NCI-H2196 (cell line): ENCODE results near the gene SYT1.

ENCODE experiments used
- DNase-seq: peaks from one replicate; lab custom pipeline; 2025; ENCODE audit not compliant: unreplicated experiment; lab: John Stamatoyannopoulos, UW

The SYT1 gene

DNA sequence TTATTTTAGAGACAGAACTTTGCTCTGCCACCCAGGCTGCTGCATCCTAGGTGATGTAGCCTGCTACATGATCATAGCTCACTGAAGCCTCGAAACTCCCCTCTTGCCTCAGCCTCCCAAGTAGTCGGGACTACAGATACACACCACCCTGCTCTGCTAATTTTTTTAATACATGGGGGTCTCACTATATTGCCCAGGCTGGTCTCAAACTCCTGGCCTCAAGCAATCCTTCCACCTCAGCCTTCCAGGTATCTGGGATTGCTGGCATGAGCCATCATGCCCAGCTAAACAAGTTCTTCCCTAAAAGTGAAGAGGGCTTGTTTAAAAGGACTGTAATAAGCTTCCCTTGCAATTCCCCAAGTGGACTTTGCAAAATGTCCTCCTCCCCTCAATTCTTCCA lies 515.8 kb downstream of the SYT1 start:
- no peak for DNase-seq

DNA sequence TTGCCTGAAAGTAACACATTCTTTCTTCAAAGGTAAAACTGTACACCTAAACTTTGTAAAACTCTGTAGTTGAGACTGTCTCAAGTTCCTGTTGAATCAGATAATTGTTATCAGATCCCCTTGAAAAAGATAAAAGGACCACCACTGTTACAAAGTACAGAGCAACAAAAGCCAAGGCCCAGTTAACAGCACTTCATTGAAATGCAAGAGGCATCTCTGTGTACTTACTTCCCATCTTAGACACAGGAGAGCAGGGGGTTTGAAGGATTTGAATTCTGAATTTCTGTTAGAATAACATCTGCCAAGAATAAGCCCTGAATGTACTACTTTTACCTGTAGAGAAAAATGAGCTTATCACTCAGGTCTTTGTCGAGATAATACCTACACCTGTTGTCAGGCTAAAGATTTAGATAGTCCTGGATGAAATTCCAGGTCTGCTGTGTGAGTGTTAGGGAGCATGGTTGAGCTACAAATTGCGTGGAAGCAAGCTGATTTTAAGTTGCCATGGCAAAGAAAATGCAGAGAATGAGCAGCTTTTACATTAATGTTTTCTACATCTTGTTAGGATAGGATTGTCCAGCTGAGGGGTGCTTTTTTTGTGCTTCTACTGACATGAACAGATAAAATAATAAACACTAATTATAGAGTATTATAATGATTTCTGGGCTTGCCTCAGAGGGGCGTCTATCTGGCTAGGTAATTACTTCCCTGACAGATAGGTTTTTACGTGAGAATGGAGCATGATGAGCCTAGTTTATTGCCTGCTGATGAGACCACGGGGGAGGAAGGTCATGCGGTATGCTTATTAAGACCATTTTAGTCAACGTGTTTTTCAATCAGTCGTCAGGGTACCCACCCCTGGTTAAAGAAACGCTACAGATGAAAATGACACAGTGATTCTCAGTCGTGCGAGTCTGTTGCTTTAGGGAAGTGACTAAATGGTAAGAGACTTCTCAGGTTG lies 517.0 kb downstream of the SYT1 start:
- DNase-seq, result no peak

DNA sequence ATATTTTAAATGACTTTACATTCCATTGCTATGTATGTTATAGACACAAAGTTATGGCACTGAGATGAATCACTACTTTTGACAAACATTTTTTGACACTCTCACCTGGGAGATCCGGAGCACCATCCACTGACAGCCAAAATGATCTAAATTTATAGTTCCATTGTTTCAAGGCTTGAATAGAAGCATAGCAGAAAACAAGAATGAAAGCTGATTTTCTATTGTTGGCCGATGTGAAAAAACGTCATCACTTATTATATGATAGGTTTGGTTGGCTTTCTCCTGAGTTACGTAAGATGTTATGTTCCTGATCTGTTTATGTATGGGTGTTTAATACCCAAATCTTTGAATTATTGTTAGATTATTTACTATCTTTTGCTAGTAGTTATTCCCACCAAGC lies 520.0 kb downstream of the SYT1 start:
- no peak for DNase-seq

- DNase-seq, result no peak
Observed at GRCh38 chr12:79388011-79388410, 523.4 kb downstream of the SYT1 start.

- no peak for DNase-seq
Observed at GRCh38 chr12:79393842-79394241, 529.3 kb downstream of the SYT1 start.

DNA sequence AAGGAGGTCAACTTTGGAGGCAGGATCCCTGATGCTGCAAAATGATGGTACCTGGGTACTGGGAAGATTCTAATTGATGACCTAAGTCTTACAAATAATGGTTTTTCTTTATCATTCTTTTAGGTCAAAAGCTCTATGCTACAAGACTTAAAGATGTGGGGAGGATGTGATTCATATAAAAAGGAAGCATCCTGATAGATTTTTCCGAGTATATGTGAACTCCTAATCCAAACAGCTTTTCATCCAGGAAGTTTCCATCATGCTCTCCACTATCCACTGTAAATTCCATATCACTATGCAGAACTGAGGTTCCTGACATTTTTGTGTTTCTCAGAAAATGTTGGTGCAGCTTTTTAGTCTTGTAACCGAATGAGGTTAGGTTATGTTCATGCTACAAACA lies 533.0 kb downstream of the SYT1 start:
- DNase-seq, result no peak

GRCh38 chr12:79400481-79400880 lies 535.9 kb downstream of the SYT1 start:
- no peak for DNase-seq

- DNase-seq, result no peak
Observed at GRCh38 chr12:79402606-79403005, 538.0 kb downstream of the SYT1 start.

DNA sequence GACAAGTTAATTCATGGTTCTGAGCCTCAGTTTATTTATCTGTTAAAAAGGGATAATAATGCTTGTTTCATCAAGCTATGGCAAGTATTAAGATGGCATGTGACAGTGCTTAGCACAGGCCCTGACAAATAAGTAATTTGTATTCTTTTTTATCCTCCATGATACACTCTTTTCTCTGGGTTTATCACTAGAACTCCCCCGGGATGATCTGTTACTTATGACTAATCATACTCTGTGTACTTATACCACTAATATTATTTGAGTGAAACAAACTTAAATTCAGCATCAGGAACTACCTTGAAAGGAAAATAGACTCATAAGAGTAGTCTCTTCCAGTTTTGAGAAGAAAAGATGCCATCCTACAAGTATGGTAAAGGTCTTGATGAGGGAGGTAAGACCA lies 542.4 kb downstream of the SYT1 start:
- no peak for DNase-seq

- peak; percentile 12 for DNase-seq
Observed at GRCh38 chr12:79407671-79408622, 543.4 kb downstream of the SYT1 start.

DNA sequence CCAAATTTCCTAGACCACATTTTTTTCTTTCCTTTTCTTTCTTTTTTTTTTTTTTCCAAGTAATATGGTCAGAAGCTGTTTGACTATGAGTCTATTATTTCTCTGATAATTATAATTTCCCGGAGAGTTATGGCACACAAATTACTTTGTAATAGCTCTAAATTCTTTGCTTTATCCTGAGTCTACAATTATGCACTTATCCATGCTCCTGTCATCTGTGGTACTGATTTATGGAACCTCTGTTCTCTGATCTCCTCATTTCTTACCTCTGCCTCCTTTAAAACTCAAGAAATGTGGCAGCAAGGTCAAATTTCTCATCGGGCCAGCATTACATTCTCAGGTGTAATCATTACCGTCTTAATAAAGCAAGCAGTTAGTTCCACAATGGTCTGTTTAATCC lies 544.1 kb downstream of the SYT1 start:
- no peak for DNase-seq

- no peak for DNase-seq
Observed at GRCh38 chr12:79409562-79409961, 545.0 kb downstream of the SYT1 start.

DNA sequence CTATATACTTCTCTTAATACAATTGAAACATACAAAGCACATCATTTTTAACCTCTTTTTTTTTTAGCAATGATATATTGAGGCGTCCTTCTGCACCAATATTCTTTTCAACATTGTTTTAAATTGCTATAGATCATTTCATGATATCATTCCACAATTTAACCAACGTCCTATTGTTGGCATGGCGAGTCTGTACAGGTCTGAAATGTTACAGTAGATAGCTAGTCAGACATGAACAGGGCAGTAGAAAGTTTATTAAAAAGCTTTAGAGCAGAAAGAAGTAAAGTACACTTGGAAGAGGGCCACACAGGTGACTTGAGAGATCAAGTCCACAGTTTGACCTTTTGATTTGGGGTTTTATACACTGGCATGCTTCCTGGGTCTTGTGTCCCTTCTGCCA lies 547.2 kb downstream of the SYT1 start:
- DNase-seq, result no peak

DNA sequence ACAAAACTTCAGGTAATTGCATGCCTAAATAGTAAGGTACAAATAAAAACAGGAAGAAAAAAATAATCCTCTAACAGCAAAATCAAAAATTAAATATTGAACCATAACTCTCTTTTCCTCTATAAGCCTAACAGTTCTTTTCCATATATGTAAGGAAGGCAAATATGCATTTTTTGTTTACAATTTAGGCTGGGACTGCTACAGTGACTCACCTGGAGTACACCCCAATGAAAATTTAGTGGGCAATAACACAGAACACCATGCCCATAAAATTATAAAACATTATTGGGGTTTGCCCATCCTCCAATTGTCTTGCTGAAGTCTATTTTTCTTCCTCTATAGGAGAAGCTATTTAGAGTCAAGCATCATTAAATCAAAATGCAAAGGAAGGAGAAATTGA lies 549.2 kb downstream of the SYT1 start:
- DNase-seq, result no peak

- DNase-seq, result no peak
Observed at GRCh38 chr12:79414252-79414651, 549.7 kb downstream of the SYT1 start.

DNA sequence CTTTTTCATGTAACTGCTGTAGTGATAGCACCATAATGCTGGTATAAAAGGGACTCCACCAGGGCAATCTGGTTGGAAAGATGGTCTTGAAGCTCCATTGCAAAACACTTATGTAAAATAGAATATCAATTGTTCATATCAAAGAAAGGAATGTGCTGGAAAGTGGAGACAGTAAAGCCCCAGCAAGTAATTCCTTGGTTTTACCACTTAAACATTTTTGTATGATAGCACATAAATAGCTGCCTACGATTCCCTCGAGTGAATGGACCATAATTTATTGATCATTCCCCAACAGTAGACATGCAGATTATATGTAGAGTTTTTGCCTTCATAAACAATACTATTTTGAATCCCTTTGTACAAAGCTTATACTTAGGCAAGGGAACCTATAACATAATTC lies 550.7 kb downstream of the SYT1 start:
- DNase-seq, result no peak

- DNase-seq, result no peak
Observed at GRCh38 chr12:79415746-79416435, 551.3 kb downstream of the SYT1 start.

DNA sequence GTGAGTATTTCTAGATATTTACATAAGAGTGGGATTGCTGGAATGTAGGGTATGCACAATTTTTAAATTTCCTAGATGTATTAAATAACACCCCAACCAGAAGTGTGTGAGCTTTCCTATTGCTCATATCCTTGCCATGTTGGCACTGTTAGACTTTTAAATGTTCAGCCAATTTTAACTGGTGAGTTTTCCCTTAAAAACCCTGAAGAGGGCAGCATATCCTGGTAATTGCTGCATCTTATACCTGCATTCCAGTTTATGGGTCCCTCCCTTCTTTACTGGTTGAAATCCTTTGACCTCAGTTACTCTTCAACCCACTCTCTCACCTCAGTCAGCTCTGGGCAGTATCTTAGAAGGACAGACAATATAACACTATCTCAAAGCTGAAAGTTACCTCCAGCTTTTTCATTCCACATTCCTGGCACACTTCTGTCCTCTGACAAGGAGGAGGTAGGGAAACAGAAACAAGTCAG lies 555.6 kb downstream of the SYT1 start:
- DNase-seq, result peak; percentile 6

DNA sequence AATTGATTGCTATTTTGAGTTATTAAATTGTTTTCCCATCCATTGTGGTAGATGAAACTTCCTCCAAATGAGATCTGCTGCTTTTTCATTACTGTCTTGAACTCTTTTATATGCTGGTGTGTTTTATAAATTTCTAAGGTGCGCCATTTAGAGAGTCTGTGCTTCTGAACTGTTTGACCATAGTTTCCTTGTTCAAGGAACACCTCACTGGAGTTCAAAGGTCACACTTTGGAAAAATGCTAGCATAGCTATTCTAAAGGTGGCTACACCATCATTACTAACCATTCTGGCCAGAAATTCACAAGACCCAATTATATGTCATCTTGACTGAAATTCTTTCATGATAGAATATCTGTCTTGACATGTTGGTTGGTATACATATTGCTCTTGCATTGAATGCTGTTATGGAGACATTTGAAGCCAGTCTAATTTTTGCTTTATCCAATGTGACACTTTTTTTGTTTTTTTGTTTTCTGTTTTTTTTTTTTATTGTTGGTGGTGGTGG lies 556.7 kb downstream of the SYT1 start:
- DNase-seq, result no peak

DNA sequence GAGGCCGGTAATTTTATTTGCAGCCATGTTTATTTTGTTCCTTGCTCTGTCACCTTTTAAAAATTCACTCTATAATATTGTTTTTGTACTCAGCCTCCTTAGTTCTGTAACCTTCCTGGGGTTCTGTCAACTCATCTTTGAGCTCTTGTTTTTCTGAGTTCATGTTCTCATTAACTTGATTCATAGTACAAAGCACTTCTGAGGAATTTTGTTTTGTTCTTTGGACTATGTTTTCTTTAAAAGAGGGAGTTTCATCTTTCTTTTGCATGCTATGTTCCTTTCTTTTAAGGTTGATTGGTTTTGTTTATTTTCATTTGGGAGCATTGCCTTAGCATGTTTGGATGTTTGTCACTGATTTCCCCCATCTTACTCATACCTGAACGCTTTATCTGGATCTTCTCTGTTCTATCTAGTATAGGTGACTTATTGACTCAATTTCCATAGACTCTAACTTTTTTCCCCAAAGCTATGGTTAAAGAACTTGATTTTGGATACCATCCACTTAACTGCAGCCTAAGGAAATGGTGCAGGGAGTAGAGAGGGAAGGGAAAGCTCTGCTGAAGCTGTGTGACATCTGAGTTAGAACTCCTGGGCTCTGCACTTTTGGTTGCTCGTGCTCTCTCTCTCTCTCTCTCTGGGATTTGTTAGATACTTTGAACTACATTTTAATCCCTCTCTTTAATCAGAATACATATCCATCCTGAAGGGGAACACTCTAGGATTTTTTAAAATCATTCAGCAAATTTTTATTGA lies 557.7 kb downstream of the SYT1 start:
- DNase-seq, result no peak
